GM12873 (cell line): ENCODE measurements around the gene RPP40.
A peak's percentile ranks its signal among the peaks of the same experiment; 100 is the strongest.

Experiments used
- TF ChIP-seq, protein P1 (sequence below): IDR thresholded peaks from 2 replicates; pipeline ENCODE4 v1.5.1; 2012; ENCODE audit warnings: low read depth, mild to moderate bottlenecking, moderate library complexity, low read length, control low read depth; ENCODE audit not compliant: insufficient read depth; ENCODE audit errors: missing control alignments

RPP40 gene

GRCh38 chr6:5041955-5042354 is 38.1 kb upstream of the RPP40 start:
- TF ChIP-seq, protein P1, sequence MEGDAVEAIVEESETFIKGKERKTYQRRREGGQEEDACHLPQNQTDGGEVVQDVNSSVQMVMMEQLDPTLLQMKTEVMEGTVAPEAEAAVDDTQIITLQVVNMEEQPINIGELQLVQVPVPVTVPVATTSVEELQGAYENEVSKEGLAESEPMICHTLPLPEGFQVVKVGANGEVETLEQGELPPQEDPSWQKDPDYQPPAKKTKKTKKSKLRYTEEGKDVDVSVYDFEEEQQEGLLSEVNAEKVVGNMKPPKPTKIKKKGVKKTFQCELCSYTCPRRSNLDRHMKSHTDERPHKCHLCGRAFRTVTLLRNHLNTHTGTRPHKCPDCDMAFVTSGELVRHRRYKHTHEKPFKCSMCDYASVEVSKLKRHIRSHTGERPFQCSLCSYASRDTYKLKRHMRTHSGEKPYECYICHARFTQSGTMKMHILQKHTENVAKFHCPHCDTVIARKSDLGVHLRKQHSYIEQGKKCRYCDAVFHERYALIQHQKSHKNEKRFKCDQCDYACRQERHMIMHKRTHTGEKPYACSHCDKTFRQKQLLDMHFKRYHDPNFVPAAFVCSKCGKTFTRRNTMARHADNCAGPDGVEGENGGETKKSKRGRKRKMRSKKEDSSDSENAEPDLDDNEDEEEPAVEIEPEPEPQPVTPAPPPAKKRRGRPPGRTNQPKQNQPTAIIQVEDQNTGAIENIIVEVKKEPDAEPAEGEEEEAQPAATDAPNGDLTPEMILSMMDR, result no peak

DNA sequence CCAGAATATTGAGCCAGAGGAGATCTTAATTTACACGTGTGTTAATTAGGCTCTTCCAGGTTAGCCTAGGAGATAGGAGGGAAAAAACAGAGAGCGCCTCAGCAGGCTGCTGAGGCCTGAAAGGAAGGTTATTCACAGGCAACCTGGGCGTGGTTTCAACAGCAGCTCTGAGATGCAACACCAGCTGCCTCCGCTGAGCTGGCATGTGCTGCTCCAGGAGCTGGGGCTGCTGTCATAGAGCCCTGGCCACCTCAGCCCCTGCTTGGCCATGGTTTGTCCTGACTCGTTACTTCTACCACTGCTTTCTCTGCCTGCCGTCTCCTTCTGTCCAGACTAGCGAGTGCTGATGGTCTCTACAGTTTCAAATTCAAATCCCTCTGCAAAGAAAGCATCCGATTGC is 32.4 kb upstream of the RPP40 start:
- TF ChIP-seq, protein P1, result peak; percentile 16

- TF ChIP-seq, protein P1, result no peak
Measured at GRCh38 chr6:5034736-5035135, 30.9 kb upstream of the RPP40 start.

DNA sequence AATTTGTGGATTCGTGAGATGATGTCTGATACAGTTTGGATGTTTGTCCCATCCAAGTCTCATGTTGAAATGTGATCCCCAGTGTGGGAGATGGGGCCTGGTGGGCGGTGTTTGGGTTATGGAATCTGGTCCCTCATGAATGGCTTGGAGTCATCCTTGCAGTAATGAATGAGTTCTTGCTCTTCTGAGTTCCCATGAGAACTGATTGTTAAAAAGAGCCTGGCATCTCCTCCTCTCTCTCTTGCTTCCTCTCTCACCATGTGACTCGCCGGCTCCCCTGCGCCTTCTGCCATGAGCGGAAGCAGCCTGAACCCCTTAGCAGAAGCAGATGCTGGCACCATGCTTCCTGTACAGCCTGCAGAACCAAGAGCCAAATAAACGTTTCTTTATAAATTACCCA is 30.5 kb upstream of the RPP40 start:
- TF ChIP-seq, protein P1, result no peak

DNA sequence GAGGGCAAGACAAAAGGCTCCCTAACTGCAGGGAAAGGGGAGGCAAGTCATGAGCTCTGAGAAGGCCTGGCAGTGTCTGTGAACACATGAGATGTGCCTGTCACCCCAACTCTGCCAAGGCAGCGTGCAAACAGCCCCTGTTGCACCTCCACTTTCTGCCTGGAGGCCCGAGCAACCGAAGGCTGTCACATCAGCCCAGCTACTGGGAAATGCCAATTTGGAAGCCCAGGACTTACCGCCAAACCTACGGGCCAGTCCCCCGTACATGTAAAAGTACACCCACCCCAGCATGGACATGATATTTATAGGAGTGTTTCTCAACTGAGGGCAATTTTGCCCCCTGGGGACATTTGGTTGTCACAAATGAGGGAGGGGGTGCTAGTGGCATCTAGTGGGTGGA is 27.3 kb upstream of the RPP40 start:
- TF ChIP-seq, protein P1, result no peak

DNA sequence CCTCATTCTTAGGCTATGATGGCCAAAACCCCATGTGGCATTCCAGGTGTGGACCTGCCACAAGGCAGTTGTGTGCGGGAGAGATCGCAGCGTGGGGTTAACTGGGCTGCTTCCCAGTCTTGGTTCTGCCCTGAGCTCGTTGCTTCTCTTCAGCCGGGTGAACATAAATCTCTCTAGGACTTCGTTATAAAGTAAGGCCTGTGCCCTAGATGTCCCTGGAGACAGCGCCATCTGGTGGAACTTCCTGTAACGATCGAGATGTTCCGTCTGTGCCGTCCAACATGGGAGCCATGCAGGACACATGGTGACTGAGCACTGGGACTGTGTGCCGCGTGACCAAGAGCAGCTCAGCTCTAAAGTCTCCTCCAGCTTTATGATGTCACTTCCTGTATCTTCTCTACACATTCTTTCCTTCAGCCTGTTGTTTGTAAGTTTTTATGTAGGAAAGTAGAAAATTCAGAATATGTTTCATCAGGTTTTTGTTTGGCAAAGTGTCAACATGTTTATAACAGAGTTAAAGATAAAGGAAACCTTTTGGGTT is 26.8 kb upstream of the RPP40 start:
- TF ChIP-seq, protein P1, result peak; percentile 83

DNA sequence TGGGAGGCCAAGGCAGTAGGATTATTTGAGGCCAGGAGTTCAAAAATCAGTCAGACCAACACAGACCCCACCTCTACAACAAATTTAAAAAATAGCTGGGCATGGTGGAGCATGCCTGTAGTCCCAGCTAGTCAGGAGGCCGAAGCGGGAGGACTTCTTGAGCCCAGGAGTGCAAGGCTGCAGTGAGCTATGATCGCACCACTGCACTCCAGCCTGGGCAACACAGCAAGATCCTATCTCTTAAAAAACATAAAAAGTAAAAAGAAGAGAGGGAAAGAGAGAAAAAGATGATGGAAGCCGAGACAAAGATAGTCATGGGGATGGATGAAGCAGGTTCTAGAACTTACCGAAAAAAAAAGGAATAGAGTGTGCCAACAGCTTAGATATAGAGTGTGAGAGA is 25.8 kb upstream of the RPP40 start:
- TF ChIP-seq, protein P1, result no peak
